GM06990 (cell line): ENCODE measurements around the gene EIF4H.
"Not testable (repeated sequence)": the region's sequence is repeated elsewhere in the genome, so short reads cannot be mapped to it uniquely, and the experiment has no call there.

Experiments
- DNase-seq: peaks from one replicate; pipeline ENCODE4 v3.0.0-alpha.2; 2011; ENCODE audit not compliant: insufficient read length; ENCODE audit errors: extremely low read depth
- H3K27me3 ChIP-seq: replicated peaks from 2 replicates; pipeline ENCODE4 v1.6.0; 2011; ENCODE audit warnings: low read length; ENCODE audit not compliant: control insufficient read depth, insufficient read depth
- H3K36me3 ChIP-seq: 2 replicates; pipeline ENCODE4 v1.5.1; 2011; ENCODE audit warnings: low read length; ENCODE audit not compliant: control insufficient read depth, insufficient read depth
- H3K4me3 ChIP-seq: replicated peaks from 2 replicates; pipeline ENCODE4 v1.5.1; 2011; ENCODE audit warnings: low read depth, mild to moderate bottlenecking, control low read depth, low read length
- TF ChIP-seq, protein P1 (sequence below): IDR thresholded peaks from 2 replicates; pipeline ENCODE4 v1.5.1; 2011; ENCODE audit warnings: low read length, control low read depth, mild to moderate bottlenecking, inconsistent platforms; ENCODE audit not compliant: insufficient read depth, poor library complexity, severe bottlenecking

The EIF4H gene

DNA sequence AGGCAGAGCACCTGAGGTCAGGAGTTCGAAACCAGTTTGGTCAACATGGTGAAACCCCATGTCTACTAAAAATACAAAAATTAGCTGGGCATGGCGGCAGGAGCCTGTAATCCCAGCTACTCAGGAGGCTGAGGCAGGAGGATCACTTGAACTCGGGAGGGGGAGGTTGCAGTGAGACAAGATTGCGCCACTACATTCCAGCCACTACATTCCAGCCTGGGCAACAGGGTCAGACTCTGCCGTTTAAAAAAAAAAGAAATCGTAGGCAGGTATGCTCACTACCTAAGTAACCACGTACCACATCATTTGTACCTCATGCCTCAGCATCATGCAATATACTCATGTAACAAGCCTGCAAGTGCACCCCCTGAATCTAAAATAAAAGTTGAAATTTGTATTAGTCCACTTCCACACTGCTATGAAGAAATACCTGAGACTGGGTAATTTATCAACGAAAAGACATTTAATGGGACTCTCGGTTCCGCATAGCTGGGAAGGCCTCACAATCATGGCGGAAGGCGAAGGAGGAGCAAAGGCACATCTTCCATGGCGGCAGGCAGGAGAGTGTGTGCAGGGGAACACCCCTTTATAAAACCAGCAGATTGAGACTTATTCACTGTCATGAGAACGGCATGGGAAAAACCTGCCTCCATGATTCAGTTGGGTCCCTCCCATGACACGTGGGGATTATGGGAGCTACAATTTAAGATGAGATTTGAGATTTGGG, 8.1 kb upstream of the EIF4H start:
- TF ChIP-seq, protein P1, sequence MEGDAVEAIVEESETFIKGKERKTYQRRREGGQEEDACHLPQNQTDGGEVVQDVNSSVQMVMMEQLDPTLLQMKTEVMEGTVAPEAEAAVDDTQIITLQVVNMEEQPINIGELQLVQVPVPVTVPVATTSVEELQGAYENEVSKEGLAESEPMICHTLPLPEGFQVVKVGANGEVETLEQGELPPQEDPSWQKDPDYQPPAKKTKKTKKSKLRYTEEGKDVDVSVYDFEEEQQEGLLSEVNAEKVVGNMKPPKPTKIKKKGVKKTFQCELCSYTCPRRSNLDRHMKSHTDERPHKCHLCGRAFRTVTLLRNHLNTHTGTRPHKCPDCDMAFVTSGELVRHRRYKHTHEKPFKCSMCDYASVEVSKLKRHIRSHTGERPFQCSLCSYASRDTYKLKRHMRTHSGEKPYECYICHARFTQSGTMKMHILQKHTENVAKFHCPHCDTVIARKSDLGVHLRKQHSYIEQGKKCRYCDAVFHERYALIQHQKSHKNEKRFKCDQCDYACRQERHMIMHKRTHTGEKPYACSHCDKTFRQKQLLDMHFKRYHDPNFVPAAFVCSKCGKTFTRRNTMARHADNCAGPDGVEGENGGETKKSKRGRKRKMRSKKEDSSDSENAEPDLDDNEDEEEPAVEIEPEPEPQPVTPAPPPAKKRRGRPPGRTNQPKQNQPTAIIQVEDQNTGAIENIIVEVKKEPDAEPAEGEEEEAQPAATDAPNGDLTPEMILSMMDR: no peak
- no peak overlapping the region for H3K4me3 ChIP-seq
- H3K27me3 ChIP-seq: no peaks in the 10 kb centered on the region
- DNase-seq: no peak
- no peaks in the 10 kb centered on the region for H3K36me3 ChIP-seq

DNA sequence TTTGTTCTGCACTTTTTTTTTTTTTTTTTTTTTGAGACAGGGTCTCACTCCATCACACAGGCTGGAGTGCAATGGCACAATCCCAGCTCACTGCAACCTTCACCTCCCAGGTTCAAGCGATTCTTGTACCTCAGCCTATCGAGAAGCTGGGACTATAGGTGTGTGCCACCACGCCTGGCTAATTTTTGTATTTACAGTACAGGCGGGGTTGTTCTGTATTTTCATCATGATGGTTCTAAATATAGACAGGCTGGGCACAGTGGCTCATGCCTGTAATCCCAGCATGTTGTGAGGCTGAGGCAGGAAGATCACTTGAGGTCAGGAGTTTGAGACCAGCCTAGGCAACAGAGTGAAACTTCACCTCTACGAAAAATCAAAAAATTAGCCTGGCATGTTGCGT, 6.8 kb upstream of the EIF4H start:
- not testable (repeated sequence) for H3K27me3 ChIP-seq, DNase-seq, H3K4me3 ChIP-seq, H3K36me3 ChIP-seq

DNA sequence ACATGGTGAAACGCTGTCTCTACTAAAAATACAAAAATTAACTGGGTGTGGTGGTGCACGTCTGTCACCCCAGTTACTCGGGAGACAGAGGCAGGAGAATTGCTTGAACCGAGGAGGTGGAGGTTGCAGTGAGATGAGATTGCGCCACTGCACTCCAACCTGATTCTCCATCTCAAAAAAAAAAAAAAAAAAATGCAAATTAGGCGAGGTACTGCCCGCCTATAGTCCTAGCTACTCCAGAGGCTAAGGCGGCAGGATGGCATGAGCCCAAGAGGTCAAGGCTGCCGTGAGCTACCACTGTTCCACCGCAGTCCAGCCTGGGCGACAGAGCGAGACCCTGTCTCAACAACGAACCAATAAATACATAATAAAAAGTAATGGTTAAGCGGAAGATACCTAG, 1.1 kb upstream of the EIF4H start:
- Histone ChIP-seq H3K4me3 (peak overlapping the region; percentile 92), H3K27me3 (no peaks in the 10 kb centered on the region), H3K36me3 (no peaks in the 10 kb centered on the region; the same call in none of the 2 replicates)
- peak; percentile 29 for DNase-seq
- TF ChIP-seq, protein P1: no peak

DNA sequence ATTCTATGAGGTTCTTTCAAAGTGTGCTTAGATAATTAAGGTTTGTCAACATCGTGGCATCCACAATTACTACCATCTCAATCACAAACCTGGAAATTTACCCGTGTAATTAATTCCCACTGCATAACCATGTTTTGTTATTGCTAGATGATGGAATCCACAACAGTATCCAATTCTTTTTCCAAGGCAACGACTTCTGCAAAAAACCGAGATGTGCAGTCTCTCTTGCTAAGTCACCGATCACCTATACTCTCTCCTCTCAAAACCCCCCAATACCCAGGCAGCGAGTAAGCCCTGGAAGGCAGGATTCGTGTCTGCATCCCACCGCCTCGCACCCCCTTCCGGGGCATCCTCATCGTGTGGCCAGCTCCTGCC, 678 bp upstream of the EIF4H start:
- no peak for DNase-seq
- Histone ChIP-seq H3K27me3 (no peaks in the 10 kb centered on the region), H3K36me3 (no peaks in the 10 kb centered on the region; the same call in none of the 2 replicates), H3K4me3 (peak overlapping the region; percentile 92)
- TF ChIP-seq, protein P1: no peak

DNA sequence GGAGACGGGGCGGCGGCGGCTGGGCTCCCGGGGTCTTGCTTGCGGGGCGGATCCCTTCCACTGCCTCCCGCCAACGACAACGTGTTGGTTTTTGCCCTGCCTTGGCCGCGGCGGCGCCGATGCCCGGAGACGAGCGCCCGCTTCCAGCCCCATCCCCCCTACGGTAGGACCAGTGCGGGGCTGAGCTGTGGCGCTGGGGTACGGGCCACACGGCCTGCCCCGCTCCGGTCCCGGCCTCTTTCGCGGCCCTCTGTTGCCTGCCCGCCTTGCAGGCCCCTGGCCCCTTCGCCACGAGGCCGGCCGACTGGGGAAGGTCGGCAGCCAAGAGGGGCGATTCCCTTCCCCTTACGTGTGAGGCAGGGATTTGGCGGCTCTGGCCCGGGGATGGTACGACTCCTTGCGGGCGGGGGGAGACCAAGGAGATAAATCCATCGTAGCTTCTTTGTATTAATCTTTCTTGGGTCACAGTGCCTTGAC, 488 bp downstream of the EIF4H start:
- Histone ChIP-seq H3K36me3 (peaks cover 2% of the 10 kb centered on the region), H3K27me3 (no peaks in the 10 kb centered on the region), H3K4me3 (peak overlapping the region; percentile 92)
- no peak for DNase-seq
- TF ChIP-seq, protein P1: no peak

DNA sequence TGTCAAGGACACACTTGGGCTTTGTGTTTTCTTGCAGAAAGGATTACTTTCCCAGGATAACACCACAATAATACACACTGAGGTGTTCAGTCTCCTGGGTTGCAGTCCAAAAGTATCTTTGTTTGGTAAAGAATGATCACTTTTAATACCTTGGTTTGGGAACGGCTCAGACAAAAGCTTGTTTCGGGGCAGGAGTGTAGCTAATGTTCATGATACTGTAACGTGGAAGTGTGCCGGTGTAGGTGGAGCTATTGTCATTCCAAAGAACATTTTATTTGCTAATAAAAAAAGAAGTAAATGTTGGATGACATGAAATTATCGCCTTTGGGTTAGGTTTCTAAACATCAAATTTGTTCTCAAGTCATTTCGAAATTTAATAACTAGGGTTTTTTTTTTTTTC, 1.2 kb downstream of the EIF4H start:
- TF ChIP-seq, protein P1: no peak

More for the DNA sequence above, 1.2 kb downstream of the EIF4H start:
- H3K27me3 ChIP-seq: no peaks in the 10 kb centered on the region
- peaks cover 5% of the 10 kb centered on the region for H3K36me3 ChIP-seq
- DNase-seq: no peak
- H3K4me3 ChIP-seq: peak overlapping the region; percentile 92
